Left lung (tissue), 10 donors: ENCODE results near the gene ACTL9. TPM values are rescaled to one million over a fixed set of nuclear protein-coding genes. Genes with fewer than 3 reads are reported as not detected.

ENCODE experiments used
- ATAC-seq: fragments of 200-7000 bp; cut with Tn5 transposase; one replicate; pipeline ENCODE4 v1.9.1; 2020; ENCODE audit warnings: moderate library complexity
- DNase-seq, 4 donors: peaks; one replicate each; pipeline ENCODE4 v3.0.0-alpha.2; 2013 to 2020
- H3K27ac ChIP-seq, 2 donors: fragments of 200-600 bp; sonication (generic) in 1 of 2; one replicate each; pipeline versions ENCODE4 v1.5.0 to v1.8.0; 2020 to 2021
- H3K27me3 ChIP-seq, 2 donors: fragments of 200-600 bp; sonication (generic) in 1 of 2; one replicate each; pipeline versions ENCODE4 v1.5.0 to v1.8.0; 2020 to 2021
- H3K36me3 ChIP-seq, 2 donors: fragments of 200-600 bp; sonication (generic) in 1 of 2; one replicate each; pipeline versions ENCODE4 v1.5.0 to v1.8.0; 2020 to 2021
- H3K4me1 ChIP-seq, 2 donors: fragments of 200-600 bp; one replicate each; pipeline ENCODE4 v1.8.0; 2021
- H3K4me3 ChIP-seq, 2 donors: fragments of 200-600 bp; sonication (generic) in 1 of 2; one replicate each; pipeline versions ENCODE4 v1.5.0 to v1.8.0; 2020 to 2021; ENCODE audit warnings: mild to moderate bottlenecking in 1 of 2
- H3K9me3 ChIP-seq, 2 donors: fragments of 200-600 bp; sonication (generic) in 1 of 2; one replicate each; pipeline versions ENCODE4 v1.5.0 to v1.8.0; 2020 to 2021
- intact Hi-C, 2 donors: fragments of 100-400 bp; cut with DNase I; formaldehyde crosslinking; loops; one replicate each; pipeline versions ENCODE4 v1.11.2 to v1.14.2; 2022
- polyA plus RNA-seq, 6 donors: library from polyadenylated mRNA; unstranded; fragments of 120-200 nt; gene quantifications; one replicate each; pipeline ENCODE4 v1.2.1, GENCODE V29; 2013; ENCODE audit not compliant: insufficient read length in 6 of 6
- total RNA-seq, 2 donors: library from RNA; stranded (reverse); fragmentation: NEBNext Ultra II Directional; extraction: Animal tissue kit (Norgen Biotek cat#: 25700); gene quantifications; one replicate each; pipeline ENCODE4 v1.2.1, GENCODE V29; 2021
- TF ChIP-seq, protein P1 (sequence below), 2 donors: fragments of 200-600 bp; sonication (generic) in 1 of 2; IDR thresholded peaks; one replicate each; pipeline versions ENCODE4 v1.5.0 to v1.8.0; 2021; ENCODE audit warnings: antibody characterized with exemption in 2 of 2
- donor health status: DM: no; HTN: yes; CAD: no.
- donor health status: DM: no; HTN: no; CAD: no.

ACTL9 gene
- total and polyA plus RNA-seq, 8 donors: not detected

DNA sequence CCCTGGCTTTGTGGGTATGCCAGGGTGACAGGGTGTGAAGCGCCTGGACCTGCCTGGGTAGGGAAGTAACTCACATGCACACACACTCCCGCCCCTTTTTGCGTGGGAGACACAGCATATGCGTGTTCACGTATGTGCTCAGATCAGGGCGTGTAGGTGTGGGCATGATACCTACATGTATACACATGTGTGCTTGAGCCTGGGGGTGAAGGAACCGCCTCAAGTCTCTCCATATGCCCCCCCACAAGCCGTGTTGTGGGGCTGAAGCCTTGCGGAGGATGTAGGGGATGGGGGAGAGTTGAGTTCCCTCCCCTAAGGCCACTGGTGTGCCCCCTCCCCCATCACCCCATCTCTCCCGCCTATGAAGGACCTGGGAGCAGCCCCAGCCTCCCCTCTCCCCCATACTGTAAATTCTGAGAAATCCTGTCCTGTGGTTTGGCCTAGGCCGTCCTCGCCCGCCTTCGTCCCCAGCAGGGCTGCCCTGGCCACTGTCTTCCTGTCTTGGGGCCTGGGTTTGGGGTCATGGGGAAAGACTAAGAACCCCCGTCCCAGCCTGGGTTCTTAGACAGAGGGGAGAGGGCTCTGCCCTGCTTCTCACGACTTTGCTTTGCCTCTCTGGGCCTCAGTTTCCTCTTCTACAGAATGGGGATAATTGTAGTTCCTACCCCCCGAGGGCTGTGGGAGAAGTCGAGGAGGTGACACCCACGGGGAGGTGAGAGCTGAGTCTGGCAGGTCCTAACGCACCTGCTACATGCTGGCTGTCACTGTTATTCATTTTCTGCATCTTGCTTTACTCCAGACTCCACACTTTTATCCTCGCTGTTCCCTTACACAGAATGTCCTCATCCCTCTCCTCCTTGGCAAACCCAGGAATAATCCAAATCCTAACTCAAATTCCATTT is 14.3 kb downstream of the ACTL9 start:
- TF ChIP-seq, protein P1, sequence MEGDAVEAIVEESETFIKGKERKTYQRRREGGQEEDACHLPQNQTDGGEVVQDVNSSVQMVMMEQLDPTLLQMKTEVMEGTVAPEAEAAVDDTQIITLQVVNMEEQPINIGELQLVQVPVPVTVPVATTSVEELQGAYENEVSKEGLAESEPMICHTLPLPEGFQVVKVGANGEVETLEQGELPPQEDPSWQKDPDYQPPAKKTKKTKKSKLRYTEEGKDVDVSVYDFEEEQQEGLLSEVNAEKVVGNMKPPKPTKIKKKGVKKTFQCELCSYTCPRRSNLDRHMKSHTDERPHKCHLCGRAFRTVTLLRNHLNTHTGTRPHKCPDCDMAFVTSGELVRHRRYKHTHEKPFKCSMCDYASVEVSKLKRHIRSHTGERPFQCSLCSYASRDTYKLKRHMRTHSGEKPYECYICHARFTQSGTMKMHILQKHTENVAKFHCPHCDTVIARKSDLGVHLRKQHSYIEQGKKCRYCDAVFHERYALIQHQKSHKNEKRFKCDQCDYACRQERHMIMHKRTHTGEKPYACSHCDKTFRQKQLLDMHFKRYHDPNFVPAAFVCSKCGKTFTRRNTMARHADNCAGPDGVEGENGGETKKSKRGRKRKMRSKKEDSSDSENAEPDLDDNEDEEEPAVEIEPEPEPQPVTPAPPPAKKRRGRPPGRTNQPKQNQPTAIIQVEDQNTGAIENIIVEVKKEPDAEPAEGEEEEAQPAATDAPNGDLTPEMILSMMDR (IDR thresholded peaks at IDR 0.05): no peak
- ATAC-seq (no peak), DNase-seq (no peak)
- Histone ChIP-seq H3K27ac (no peak overlapping the region), H3K27me3 (peaks cover 0 to 9% of the 10 kb centered on the region in 2 donors), H3K36me3 (no peaks in the 10 kb centered on the region), H3K4me3 (no peak overlapping the region), H3K9me3 (no peaks in the 10 kb centered on the region), H3K4me1 (no peaks in the 10 kb centered on the region)
- intact Hi-C loops: no loop called here

DNA sequence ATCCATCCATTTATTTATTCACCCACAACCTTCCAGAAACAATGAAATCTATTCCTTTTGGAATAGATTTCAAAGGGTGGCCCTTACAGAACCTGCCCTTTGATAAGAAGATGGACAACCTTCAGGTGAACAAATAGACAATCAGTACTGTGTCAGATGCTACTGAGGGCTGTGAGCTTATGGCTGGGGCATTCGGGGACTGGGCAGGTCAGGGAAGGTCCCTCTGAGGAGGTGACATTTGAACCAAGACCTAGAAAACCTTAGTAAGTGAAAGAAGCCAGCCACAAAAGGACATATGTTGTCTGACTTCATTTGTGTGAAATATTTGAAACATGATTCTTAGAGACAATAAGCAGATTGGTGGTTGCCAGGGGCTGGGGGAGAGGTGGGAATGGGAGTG is 15.7 kb downstream of the ACTL9 start:
- TF ChIP-seq, protein P1 (IDR thresholded peaks at IDR 0.05): no peak
- no peaks in the 10 kb centered on the region for H3K36me3 ChIP-seq
- H3K4me1 ChIP-seq: no peaks in the 10 kb centered on the region
- H3K4me3 ChIP-seq: no peak overlapping the region
- intact Hi-C loops: no loop called here
- H3K9me3 ChIP-seq: no peaks in the 10 kb centered on the region
- no peak overlapping the region for H3K27ac ChIP-seq
- ATAC-seq (no peak), DNase-seq (no peak)
- H3K27me3 ChIP-seq: peaks cover 0 to 1% of the 10 kb centered on the region in 2 donors

DNA sequence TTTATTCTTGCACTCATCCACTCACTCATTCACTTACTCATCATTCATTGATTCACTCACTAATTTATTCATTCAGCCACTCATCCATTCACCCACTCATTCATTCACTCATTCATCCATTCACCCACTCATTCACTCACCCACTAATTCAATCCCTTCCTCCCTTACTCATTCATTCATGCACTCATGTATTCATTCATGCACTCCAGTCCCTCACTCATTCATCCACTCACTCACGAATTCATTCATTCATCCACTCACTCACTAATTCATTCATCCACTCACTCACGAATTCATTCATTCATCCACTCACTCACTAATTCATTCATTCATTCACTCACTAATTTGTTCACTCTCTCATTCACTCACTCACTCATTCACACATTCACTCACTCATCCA is 16.1 kb downstream of the ACTL9 start:
- DNase-seq (no peak), ATAC-seq (no peak)
- Histone ChIP-seq H3K27me3 (no peaks in the 10 kb centered on the region), H3K9me3 (no peaks in the 10 kb centered on the region), H3K4me3 (no peak overlapping the region), H3K36me3 (no peaks in the 10 kb centered on the region), H3K27ac (no peak overlapping the region), H3K4me1 (no peaks in the 10 kb centered on the region)
- intact Hi-C loops: no loop called here
- TF ChIP-seq, protein P1 (IDR thresholded peaks at IDR 0.05): no peak

DNA sequence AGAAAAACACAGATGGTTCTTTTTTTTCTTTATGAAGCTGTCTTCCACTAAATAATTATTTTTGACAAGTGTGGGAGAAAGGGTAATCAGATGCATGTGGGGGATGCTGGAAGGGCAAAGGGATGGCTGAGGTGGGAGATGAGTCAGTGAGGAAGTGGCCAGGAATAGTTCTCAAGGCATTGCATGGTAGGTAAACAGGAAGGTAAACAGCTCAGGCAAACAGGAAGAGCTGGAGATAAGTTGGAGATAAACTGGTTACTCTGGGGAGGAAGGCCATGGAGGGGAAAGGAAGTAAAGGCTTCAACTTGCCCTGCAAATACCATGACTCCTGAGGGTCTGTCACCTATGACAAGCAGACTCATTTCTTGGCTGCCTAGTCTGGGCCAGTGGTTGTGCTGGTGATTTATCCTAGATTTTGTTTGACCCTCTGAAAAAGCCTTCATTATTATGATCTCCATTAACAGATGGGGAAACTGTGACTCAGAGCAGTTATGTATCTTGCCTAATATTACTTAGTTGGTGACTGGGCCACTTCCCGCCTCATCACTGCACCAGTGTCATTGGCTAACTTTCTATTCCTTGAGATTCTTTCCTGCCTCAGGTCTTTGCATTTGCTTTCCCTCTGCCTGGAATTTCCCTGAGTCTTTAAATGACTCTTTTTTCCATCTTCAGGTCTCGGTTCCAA is 17.1 kb downstream of the ACTL9 start:
- H3K27ac ChIP-seq: no peak overlapping the region
- ATAC-seq: no peak
- H3K27me3 ChIP-seq: no peaks in the 10 kb centered on the region
- no peak for DNase-seq
- no peaks in the 10 kb centered on the region for H3K4me1 ChIP-seq
- TF ChIP-seq, protein P1 (IDR thresholded peaks at IDR 0.05): no peak
- no peaks in the 10 kb centered on the region for H3K9me3 ChIP-seq
- no peak overlapping the region for H3K4me3 ChIP-seq
- no peaks in the 10 kb centered on the region for H3K36me3 ChIP-seq
- intact Hi-C loops: no loop called here

DNA sequence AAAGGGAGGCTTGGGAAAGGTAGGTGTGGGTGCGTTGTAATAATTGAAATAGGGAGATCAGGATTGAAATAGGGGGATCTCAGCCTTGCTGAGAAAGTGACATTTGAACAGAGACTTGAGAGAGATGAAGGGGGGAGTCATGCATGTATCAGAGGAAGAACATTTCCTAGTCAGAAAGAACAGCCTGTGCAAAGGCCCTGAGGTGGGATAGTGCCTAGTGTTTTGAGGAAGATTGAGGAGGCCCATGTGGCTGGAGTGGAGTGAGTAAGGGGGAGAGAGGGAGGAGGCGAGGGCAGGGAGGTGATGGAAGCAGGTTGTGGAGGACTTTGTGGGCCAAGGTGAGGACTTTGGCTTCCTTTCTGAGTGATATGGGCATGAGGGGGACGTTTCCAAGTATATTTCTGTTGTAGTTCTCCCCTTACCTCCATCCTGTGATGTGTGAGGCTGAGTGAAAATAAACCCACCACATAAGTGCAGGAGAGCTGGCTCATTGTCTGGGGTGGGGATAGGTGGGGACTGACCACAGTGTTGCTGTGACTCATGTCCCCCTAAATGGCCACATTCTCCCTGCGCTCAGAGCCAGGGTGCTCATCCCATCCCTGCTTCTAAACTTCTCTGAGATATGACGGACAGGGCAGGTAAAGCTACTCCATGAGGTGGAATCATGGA is 17.8 kb downstream of the ACTL9 start:
- no peaks in the 10 kb centered on the region for H3K36me3 ChIP-seq
- no peaks in the 10 kb centered on the region for H3K9me3 ChIP-seq
- TF ChIP-seq, protein P1 (IDR thresholded peaks at IDR 0.05): no peak
- intact Hi-C loops: no loop called here
- no peak overlapping the region for H3K27ac ChIP-seq
- H3K4me1 ChIP-seq: no peaks in the 10 kb centered on the region
- H3K4me3 ChIP-seq: no peak overlapping the region
- ATAC-seq (no peak), DNase-seq (no peak)
- H3K27me3 ChIP-seq: no peaks in the 10 kb centered on the region
